DMS 273 (cell line): ENCODE data around the gene GAPT.
A peak's percentile ranks its signal among the peaks of the same experiment; 100 is the strongest.
"Not testable (repeated sequence)": the region's sequence is repeated elsewhere in the genome, so short reads cannot be mapped to it uniquely, and the experiment has no call there.

Source experiments
- DNase-seq: peaks from one replicate; lab custom pipeline; 2025; ENCODE audit not compliant: unreplicated experiment; lab: John Stamatoyannopoulos, UW

Gene GAPT

GRCh38 chr5:58503390-58504046 lies 12.3 kb downstream of the GAPT start:
- peak; percentile 4 for DNase-seq

GRCh38 chr5:58504766-58505165 lies 13.5 kb downstream of the GAPT start:
- no peak for DNase-seq

- no peak for DNase-seq
Observed at GRCh38 chr5:58505502-58505901, 14.3 kb downstream of the GAPT start.

GRCh38 chr5:58505971-58506640 lies 14.9 kb downstream of the GAPT start:
- no peak for DNase-seq

- no peak for DNase-seq
Observed at GRCh38 chr5:58507715-58508114, 16.5 kb downstream of the GAPT start.

- DNase-seq, result no peak
Observed at GRCh38 chr5:58517198-58517597, 26.0 kb downstream of the GAPT start.

- DNase-seq, result no peak
Observed at GRCh38 chr5:58523956-58524355, 32.7 kb downstream of the GAPT start.

GRCh38 chr5:58524571-58524970 lies 33.3 kb downstream of the GAPT start:
- DNase-seq, result no peak

- DNase-seq, result no peak
Observed at GRCh38 chr5:58530942-58531490, 39.8 kb downstream of the GAPT start.

GRCh38 chr5:58541935-58542334 lies 50.7 kb downstream of the GAPT start:
- not testable (repeated sequence) for DNase-seq

GRCh38 chr5:58542709-58543108 lies 51.5 kb downstream of the GAPT start:
- no peak for DNase-seq

- no peak for DNase-seq
Observed at GRCh38 chr5:58543723-58544122, 52.5 kb downstream of the GAPT start.

GRCh38 chr5:58544195-58544594 lies 53.0 kb downstream of the GAPT start:
- DNase-seq, result no peak

GRCh38 chr5:58544926-58545325 lies 53.7 kb downstream of the GAPT start:
- DNase-seq, result no peak

GRCh38 chr5:58545912-58546311 lies 54.7 kb downstream of the GAPT start:
- DNase-seq, result no peak
